ENCODE data around the gene PLXNA1.

PLXNA1 gene

DNA sequence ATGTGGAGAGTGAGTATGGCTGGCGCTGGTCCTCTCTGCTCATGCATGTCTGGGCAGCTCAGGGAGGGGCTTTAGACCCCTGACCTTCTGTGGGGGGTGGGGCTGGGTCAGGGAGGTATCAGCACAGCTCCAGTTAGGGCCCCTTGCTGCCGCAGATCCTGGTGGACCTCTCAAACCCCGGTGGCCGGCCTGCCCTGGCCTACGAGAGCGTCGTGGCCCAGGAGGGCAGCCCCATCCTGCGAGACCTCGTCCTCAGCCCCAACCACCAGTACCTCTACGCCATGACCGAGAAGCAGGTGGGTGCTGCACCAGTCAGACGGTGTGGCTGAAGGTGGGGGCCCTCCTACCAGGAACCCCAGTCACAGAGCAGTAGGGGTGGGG is 20.2 kb downstream of the PLXNA1 start:
- no peak for DNase-seq

DNA sequence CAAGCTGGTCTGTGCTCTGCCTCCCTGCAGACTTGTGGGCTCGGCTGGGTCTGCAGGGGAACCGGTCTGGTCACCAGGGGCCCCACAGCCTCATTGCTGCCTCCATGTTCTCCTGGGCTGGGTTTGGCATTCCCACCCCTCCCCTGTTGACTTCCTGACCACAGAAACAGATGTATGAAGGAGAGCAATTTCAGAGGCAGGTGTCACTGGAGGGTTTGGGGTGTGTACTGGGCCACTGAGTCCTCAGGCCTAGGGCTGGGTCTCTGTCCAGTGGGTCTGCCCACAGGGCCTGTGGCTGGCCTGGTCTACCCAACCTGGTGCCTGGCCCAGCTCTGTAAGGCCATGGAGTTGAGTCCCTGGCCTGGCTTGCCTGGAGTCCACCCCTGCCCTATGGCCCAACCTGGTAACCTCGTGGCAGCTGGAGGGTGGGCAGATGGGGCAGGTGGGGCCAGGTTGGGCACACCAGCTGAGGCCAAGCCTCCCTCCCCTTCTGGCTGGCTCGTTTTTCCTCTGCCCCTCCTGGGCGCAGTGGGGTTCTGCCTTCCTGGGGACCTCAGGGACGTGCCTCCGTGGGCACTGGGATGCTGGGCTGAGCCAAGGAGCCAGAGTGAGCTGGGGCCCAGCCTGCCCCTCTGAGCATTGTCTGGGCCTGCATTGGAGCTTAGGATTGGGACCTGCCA is 20.8 kb downstream of the PLXNA1 start:
- DNase-seq = no peak

DNA sequence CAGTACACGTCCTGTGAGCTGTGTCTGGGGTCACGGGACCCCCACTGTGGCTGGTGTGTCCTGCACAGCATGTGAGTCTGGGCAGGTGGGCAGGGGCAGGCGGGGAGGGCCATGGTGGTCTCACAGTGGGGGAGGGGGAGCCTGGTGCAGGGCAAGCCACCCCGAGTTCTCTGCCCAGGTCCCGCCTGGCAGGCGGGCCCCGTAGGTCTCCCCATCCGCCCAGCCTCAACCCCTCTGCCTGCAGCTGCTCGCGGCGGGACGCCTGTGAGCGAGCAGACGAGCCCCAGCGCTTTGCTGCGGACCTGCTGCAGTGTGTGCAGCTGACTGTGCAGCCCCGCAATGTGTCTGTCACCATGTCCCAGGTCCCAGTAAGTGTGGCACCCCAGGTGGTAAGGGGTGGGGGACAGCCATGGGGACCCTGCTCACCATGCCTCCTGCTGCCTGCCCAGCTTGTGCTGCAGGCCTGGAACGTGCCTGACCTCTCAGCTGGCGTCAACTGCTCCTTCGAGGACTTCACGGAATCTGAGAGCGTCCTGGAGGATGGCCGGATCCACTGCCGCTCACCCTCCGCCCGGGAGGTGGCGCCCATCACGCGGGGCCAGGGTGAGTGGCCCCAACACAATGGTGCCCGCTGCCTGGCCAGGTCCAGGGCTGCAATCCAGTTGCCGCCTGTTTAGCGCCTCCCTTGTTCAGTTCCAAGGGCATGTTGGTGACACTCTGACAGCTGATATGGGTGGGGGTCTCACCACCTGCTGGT is 21.9 kb downstream of the PLXNA1 start:
- no peak for DNase-seq

DNA sequence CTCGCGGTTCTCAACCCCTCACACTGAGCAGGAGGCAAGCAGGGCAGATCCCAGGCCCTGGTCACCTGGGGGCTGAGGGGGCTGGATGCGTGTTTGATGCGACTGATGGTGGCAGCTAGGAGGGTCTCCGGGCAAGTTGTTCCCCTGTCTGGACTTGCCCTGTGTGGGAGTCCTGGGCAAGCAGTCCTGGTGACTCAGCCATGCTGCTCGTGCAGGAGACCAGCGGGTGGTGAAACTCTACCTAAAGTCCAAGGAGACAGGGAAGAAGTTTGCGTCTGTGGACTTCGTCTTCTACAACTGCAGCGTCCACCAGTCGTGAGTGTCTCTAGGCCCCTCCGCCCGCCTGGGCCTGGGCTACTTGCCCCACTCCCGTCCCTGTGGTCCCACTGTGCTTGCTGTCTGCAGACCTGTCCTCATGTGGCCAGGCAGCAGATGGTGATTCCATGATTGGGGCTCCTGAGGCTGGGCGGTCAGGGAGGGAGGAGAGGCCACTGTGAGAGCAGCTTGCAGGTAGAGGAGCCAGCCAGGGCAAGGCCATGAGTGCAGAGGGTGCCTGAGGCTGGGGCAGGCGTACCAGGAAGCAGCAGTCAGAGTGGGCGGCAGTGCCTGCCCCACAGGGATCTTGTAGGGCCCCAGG is 23.1 kb downstream of the PLXNA1 start:
- no peak for DNase-seq

DNA sequence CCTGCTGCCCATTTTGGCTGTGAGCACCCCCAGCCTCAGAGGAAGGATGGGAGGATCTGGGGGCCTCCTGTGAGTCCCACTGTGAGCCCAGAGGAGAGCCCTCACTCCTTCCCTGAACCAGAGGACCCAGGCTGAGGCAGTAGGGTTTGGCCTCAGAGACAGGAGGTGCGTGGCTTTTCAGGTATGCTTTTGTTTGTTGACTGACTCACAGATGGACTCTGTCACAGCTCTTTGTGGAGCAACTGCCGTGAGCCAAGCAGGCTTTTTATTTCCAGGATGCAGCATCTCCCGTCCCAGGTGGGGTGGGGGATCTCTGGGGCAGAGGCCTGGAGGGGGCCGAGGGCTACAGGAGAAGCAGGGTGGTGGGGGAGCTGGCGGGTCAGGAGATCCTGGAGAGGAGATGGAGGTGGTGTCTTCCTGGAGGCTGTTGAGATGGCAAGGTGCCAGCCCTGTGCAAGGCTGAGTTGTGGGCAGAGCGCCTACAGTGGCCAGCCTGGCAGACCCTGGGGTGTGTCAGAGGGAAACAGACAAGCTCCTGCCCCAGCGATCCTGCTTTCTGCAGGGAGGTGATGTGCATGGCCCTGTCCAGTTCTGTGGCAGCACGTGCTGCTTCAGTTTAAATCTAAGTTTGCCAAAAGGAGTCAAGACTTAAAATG is 24.0 kb downstream of the PLXNA1 start:
- DNase-seq = no peak

DNA sequence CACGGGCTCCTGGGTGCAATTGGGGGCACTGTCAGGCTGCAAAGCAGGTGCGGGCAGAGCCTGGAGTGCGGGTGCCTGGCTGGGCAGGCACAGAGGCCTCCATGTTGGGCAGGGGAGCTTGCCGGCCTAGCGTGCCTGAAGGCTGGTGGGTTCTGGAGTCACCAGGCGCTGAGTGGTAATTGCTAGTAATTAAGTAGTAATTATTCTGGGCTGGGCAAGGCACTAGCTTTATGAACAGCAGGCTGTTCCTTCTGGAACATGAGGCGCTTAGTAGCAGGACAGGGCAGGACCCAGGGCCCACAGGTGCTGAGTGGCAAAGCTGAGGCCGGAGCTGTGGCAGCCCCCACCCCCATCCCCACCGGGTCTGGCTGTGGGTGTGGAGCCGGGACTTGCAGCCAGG is 25.3 kb downstream of the PLXNA1 start:
- no peak for DNase-seq

GRCh38 chr3:127009531-127009930 is 26.6 kb downstream of the PLXNA1 start:
- DNase-seq = no peak

DNA sequence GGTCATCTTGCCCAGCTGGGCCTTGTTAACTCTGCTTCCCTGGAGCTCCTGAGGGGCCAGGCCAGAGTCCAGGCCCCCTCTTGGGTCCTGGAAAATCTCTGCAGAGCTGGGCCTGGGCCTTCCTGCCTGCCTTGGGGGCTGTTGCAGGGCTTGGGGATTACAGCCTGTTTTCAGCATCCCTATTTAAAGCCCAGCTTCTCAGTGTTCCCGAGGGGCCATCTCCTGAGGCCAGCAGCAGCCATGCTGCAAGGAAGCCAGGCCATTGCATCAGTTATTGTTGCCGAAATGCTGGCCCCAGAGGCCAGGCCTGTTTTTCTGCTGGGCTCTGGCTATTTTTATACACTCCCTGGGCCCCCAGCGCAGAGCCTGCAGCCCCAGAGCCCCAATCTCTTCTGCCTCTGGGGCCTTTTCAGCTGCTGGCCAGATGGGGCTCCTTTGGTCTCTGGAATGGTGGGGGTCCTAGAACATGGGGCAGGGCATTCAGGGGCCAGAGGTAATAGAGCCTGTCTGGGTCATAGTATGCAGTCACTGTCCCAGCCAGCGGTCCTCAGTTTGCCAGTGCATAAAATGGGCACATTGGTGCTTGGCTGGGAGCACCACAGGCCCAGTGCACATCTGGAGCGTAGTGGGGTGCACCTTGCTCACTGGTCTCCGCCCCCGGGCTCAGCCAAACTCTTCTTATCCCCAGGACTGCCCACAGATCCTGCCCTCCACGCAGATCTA is 28.5 kb downstream of the PLXNA1 start:
- DNase-seq = no peak

DNA sequence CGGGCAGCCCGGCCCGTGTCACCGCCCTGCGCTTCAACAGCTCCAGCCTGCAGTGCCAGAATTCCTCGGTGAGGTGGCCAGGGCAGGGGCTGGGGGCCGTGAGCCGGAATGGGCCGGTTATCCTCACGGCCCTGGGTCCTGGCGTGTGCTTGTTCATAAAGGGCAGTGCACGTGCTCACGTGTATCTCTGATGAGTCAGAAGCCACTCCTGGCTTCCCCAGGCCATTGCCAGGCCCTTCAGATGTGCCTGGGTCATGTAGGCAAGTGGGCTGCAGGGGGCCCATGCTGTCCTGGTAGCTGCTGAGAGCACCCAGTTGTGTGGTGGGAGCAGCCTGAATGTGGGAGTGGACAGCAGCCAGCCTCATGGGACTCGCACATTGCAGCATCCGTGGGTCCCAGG is 29.2 kb downstream of the PLXNA1 start:
- no peak for DNase-seq

DNA sequence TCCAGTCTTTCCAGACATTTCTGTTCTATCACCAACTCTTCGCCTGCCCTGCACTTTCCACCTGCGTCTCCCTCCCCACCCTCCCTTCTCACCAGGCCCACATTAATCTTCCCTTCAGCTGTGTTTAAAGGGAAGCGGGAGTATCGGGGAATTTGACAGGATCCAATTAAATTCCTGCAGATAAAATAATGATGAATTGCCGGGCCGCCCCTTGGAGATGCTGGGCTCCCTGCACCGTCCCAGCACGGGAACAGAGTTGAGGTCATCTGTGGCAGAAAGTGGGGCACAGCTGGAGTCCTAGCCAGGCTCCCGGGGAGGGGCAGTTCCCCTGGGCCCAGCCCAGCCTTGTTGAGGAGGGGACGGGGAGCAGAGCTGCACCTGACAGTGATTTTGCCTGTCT is 30.3 kb downstream of the PLXNA1 start:
- DNase-seq = no peak

DNA sequence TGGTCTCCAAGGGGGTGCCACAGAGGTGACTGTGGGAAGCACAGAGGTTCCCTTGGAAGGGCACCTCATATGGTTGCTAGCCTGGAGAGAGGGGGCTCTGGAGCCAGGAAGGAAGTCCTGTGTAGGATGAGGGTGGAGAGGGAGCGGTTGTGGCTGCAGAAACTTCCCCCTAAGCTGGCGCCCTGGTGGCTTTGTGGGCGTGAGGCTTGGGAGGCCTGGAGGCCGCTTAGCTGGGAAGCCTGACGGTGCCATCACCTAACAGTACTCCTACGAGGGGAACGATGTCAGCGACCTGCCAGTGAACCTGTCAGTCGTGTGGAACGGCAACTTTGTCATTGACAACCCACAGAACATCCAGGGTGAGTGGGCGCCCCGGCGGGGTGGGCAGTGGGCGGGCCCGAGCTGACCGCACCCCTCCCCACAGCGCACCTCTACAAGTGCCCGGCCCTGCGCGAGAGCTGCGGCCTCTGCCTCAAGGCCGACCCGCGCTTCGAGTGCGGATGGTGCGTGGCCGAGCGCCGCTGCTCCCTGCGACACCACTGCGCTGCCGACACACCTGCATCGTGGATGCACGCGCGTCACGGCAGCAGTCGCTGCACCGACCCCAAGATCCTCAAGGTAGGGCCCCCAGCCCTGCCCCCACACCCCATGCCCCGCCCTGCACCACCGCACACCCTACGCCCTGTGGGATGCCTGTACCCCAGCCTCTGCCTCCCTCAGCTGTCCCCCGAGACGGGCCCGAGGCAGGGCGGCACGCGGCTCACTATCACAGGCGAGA is 31.0 kb downstream of the PLXNA1 start:
- no peak for DNase-seq

DNA sequence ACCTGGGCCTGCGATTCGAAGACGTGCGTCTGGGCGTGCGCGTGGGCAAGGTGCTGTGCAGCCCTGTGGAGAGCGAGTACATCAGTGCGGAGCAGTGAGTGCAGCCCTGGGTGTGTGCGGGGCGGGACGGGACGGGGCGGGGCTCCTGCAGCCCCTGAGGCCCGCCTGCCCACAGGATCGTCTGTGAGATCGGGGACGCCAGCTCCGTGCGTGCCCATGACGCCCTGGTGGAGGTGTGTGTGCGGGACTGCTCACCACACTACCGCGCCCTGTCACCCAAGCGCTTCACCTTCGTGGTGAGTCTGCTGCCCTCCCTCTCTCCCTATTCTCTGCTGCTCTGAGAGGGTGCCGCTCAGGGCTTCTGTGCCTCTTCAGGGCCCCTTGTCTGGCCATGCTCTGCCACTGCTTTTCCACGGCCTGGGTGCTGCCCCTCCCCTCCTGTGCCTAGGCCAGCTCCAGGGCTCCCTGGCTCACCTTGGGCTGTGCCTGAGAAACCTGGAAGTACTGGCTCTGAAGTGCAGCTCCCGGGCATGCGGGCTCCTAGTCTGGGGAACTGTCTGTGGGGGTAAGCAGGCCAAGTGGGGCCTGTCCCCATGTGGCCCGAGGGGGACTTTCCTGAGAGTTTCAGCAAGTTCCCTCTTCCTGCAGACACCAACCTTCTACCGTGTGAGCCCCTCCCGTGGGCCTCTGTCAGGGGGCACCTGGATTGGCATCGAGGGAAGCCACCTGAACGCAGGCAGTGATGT is 31.8 kb downstream of the PLXNA1 start:
- no peak for DNase-seq

- no peak for DNase-seq
Measured at GRCh38 chr3:127015282-127016042, 32.5 kb downstream of the PLXNA1 start.

DNA sequence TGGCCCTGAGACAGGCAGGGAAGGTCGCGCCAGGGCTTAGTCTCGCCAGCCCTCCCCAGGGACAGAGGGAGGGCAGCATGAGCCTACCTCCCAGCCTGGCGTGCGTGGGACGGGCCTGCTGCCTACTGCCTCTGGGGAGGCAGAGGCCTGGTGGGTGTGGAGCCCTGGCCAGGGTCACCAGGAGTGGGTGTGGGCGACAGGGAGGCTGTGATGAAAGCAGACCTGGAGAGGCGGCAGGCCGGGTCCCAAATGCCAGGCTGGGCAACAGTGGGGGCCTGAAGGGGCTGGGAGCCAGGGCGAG is 33.1 kb downstream of the PLXNA1 start:
- DNase-seq = no peak

GRCh38 chr3:127016461-127016860 is 33.5 kb downstream of the PLXNA1 start:
- DNase-seq = no peak

DNA sequence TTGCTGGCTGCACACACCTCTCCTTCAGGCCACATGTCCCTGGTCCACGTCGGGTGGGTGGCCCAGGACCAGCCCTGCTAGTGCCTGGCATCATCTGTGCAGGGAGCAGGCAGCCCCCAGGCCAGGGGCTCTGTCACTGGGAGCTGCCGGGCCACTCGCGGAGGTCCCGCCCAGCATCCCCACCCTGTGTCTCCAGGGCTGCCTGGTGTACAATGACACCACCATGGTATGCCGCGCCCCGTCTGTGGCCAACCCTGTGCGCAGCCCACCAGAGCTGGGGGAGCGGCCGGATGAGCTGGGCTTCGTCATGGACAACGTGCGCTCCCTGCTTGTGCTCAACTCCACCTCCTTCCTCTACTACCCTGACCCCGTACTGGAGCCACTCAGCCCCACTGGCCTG is 34.3 kb downstream of the PLXNA1 start:
- DNase-seq = no peak

DNA sequence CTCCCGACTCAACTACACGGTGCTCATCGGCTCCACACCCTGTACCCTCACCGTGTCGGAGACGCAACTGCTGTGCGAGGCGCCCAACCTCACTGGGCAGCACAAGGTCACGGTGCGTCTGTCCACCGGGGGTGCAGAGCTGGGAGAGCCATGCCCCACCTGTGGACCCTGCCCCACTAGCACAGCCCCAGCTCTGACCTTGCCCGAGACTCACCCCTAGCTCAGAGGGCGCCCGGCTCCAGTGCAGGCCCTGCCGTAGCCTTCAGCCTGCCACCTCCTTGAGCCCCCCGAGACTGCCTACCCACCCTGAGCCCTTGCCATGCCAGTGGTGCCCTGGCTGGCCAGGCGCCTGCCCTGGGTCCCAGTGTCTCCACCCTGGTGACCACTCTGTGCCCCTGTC is 34.9 kb downstream of the PLXNA1 start:
- no peak for DNase-seq

GRCh38 chr3:127018306-127018828 is 35.5 kb downstream of the PLXNA1 start:
- no peak for DNase-seq

DNA sequence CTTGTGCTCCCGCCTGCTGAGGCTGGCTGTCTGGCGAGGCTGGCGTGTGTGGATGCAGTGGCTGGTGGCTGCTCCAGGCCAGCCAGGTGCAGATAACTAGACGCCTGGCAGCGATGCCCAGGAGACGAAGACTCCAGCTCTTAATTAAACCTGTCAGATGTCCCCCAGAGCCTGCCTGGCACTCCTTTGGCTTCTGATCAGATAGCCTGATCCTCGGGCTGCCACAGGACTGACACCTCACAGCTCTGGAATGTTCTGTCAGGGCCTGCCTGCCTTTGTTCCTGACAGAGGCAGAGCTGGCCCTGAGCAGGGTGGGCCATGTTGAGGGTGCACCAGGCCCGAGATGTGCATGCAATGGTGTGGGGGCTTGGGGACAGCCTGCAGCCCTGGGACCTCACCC is 36.5 kb downstream of the PLXNA1 start:
- DNase-seq = no peak

- no peak for DNase-seq
Measured at GRCh38 chr3:127020543-127020942, 37.6 kb downstream of the PLXNA1 start.

GRCh38 chr3:127022849-127023248 is 39.9 kb downstream of the PLXNA1 start:
- no peak for DNase-seq

Data from stimulated activated CD8-positive, alpha-beta memory T cell treated with anti-CD3 and anti-CD28 coated beads, Interleukin-4, amount 100 ng/mL, for 48 hours (primary cell).